DMS79 treated with DMSO at 0.1 percent for 48 hours (cell line): ENCODE measurements around the gene CRACR2B.

Experiments
- DNase-seq: peaks from one replicate; lab custom pipeline; 2025; lab: John Stamatoyannopoulos, UW

Gene CRACR2B

DNA sequence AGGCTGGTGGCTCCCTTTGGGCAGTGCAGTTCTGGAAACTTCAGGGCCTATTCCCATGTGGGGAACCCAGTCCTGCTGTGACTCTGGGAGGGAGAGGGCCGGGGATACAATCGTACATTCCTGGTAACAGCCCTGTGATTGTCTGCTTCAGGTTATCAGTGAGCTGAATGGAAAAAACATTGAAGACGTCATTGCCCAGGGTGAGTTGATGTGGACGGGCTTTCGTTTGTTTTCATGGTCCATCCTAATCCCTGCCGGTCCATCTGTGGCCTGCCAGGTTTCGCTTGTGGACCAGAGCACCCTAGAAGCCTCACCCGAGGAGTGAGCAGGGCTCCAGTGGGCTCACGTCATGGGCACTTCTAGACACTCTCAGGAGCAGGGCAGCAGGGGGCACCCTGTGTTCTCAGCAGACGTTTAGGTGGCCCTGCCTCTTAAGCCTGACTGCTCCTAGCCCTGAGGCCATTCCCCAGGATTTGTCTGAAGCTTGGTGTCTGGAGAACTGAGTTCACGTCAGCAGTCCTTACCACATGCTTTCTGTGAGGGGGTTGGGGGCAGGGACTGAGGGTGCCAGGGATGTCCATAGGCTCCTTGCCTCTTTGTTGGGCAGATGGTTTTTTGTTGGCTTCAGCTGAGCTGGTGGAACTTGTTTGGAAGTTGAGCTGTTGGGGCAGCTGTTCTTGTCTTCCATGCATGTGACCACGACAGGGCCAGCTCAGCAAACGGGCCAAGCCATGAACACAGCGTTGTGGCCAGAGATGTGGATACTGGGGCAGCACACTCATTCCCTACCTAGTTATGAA lies 16.1 kb upstream of the CRACR2B start:
- no peak for DNase-seq

DNA sequence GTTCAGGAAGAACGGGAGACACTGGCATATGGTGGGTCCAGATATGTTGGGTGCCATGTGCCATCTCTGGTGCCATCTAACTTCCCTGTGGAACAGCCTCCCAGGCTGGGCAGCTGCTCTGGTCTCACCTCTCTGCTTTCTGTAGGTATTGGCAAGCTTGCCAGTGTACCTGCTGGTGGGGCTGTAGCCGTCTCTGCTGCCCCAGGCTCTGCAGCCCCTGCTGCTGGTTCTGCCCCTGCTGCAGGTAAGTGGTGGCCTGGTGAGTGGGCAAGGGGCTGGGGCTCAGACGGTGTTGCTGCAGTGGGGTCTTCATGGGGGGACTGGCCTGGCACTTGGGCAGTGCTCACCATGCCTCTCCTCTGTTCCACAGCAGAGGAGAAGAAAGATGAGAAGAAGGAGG lies 15.3 kb upstream of the CRACR2B start:
- no peak for DNase-seq

DNA sequence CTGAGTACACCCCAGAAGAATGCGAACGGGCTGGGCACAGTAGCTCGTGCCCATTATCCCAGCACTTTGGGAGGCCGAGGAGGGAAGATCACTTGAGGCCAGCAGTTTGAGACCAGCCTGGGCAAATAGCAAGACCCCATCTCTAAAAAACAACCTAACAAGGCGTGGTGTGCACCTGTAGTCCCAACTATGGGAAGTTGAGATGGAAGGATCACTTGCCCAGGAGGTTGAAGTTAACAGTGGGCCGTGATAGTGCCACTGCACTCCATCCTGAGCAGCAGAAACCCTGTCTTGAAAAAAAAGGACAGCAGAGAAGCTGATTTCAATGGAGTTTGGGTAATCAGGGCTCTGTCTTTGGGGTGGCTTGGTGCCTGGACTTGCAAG lies 14.7 kb upstream of the CRACR2B start:
- no peak for DNase-seq

DNA sequence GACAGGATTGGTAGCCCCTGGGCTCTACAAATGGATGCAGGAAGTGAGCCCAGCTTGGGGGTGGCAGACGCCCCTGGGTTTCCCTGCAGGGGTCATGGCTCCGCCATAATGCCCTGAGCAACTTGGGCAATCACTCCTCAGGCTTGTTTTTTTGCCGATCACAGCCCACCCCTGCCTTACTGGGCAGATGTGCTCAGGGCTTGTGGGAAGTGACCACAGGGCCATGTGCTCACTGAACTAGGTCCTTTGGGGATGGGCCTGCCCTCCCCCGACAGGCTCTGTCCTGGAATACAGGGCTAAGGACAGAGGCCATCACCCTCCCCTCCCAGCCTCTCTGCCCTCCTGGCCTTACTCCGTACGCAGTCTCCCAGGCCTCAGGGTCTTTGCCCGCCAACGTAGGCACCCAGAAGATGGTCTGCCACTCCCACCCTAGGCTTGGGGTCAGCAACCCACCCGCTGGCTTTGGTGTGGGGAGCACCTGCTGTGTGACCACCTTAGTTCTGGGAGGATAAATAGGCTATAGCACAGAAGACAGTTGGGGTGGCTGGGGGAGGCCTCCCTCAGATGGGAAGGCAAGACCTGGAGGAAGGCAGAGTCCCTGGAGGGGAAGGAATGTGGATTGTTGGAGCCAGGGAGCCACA lies 14.1 kb upstream of the CRACR2B start:
- DNase-seq = no peak

DNA sequence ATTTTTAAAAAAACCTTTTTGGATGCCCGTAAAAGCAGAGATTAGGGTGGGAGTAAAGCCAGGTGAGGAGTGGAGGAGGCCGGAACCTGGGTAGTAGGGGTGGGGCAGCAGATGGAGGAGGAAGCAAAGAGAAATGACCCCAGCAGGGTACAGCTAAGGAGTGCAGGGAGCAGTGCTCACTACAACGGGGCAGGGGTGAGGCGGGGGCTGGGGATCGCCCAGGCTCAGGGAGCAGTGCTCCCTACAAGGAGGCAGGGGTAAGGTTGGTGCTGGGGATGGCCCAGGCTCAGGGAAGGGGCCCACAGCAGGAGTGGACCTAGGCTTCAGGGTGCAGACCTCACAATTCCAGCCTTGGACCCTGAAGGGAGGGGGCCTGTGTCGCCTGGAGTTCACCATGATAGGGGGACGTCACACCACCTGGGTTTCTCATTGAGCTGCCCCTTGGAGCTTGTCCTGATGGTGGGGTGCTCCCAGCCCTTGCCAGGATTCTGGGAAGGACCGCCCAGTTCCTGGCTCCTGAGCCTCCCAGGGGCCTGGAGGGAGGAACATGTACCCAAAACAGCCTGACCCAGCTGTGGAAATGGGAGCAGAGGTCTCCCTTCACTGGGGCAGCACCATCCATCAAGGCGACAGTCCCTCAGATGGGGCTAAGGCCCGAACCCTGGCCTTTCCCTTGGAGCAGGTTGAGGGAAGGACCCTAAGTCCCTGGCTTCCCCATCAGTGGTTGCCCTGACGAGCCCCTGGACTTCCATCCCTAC lies 11.9 kb upstream of the CRACR2B start:
- no peak for DNase-seq

DNA sequence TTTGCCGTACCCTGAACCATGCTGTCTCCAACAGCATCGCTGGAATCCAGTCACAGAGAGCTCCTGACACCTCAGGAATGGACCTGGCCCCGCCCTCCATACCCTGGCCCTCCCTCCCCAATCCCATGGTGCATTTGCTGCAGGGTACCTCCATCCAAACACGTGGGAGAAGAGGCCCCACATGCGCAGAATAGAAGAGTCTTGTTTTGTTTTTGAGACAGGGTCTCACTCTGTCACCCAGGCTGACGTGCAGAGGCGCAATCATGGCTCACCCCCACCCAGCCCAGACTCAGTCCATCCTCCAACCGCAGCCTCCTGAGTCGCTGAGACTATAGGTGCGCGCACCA lies 11.3 kb upstream of the CRACR2B start:
- DNase-seq = no peak

DNA sequence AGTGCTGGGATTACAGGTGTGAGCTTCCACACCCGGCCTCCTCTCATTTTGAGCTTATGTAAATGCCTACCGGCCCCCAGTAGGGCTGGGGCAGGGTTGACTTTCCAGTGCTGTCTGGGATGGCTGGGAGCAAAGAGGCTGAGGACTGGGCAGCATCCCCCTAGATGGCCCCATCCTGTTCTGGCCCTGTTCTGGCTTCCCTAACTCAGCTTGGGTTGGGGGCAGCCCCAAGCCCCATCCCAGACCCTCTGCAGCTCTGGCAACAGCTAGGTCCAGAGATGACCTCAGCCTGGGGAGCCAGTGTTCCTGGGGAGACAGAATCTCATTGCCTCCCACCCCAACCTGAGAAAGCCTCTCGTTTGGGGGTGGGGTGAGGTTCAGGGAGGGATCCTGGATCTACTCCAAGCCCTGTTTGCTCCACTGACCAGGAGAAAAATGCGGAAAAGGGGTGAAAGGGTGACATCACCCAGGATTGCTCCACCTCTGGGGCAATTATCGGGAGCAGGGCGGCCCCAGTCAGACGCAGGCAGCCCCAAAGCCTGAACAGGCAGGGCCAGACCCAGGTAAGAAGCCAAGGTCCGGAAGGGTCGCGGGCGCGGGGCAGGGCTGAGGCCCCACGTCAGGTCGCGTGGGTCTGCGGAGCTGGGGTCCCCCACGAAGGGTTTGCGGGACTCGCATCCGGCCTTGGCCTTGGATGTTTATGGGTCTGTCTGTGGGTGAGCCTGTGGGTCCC lies 9.2 kb upstream of the CRACR2B start, which contains the start of gene PNPLA2:
TSS of gene PNPLA2 (plus strand) at position 519 of the 733 bp plus-strand sequence. CDS start 805 bp downstream, outside the sequence.
- DNase-seq = no peak

DNA sequence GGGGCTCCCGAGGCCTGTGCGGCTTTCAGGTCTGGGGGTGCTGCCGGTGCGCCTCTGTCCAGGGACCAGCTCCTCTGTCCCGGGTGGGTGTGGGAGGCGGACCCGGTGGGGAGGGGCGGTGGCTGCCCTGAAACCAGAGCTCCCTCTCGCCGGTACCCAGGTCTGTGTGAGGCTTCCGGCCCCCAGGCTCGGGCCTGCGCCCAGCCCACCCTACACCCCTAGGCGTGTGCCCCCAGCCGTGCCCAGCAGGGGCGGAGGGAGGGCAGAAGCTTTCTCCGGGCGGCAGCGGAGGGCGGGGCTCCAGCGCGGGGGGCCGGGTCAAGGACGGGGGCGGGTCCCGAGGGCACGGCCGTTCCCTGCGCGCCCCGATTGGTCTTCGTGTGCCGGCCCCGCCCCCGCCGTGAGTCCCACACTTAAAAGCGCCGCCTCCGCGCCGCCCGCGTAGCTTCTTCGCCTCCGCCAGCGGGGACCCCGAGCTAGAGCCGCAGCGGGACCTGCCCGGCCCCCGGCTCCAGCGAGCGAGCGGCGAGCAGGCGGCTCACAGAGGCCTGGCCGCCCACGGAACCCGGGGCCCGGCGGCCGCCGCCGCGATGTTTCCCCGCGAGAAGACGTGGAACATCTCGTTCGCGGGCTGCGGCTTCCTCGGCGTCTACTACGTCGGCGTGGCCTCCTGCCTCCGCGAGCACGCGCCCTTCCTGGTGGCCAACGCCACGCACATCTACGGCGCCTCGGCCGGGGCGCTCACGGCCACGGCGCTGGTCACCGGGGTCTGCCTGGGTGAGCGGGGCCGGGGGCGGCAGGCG lies 8.4 kb upstream of the CRACR2B start:
- DNase-seq = peak; percentile 39

DNA sequence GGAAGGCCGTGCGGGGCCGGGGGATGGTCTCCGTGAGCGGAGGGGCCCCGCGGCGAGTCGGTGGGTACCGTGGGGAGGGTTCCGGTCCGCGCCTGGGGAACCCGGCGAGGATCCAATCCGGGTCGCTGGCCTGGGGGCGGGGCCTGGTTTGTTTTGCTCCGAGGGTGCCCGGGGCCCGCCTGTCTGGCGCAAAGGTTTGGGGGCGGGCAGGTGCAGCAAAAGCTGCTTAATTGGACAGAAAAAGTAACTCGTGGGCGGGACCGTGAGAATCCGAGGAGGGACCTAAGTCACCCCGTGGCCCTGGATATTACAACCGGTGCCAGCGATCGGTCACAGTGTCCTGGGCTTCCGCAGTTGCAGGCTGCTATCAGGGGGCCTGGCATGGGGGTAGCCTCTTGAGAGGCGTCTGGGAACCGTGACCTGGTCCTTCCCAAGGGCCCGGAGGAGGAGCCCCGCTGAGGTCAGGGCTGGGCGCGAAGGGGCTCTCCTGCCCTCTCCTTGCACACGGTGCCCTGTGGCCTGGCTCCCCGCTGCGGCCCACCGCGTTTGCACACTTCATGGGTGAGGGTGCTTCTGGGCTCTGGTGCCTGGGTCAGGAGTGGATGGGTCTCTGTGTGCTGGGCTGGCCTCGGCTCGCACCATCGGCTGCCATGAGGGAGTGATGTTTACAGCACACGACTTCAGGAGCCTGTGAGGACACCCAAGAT lies 7.6 kb upstream of the CRACR2B start:
- peak; percentile 51 for DNase-seq

DNA sequence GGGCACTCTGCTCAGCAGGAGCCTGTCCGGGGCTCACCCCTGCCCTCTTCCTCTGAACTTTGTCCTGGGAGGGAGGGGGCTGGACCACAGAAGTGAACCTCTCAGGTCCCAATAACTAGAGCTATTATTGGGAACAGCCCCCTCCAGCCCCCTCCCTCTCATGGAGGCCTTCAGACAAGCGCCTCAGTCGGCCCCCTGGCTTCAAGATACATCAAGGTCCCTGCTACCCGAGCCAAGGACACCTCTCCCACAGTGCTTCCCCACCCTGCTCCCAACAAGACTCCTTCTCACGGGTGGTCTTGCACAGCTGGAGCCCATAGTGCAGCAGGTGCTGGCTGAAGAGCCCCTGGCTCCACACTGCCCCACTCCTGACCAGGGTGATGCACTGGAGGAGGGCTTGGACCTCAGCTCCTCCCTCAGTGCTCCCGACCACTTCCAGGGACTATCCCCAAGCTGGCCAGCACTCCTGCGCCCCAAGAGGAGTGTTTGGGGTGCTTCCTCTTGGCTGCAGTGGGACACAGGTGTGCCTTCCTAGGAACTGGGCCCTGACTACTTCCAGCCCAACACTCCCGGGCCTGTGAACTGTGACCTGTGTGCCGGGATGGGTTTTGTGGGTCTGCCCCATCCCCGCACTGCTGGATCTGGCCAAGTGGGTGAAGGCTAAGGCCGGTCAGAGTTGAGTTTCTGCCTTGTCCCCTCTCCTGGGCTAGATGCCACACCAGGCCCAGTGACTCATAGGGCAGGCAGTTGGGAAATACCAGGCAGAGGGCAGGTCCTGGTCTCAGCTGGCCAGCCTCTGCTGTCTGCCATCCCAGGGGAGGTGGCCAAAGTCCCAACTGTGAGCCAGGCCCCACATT lies 6.8 kb upstream of the CRACR2B start:
- DNase-seq = no peak

DNA sequence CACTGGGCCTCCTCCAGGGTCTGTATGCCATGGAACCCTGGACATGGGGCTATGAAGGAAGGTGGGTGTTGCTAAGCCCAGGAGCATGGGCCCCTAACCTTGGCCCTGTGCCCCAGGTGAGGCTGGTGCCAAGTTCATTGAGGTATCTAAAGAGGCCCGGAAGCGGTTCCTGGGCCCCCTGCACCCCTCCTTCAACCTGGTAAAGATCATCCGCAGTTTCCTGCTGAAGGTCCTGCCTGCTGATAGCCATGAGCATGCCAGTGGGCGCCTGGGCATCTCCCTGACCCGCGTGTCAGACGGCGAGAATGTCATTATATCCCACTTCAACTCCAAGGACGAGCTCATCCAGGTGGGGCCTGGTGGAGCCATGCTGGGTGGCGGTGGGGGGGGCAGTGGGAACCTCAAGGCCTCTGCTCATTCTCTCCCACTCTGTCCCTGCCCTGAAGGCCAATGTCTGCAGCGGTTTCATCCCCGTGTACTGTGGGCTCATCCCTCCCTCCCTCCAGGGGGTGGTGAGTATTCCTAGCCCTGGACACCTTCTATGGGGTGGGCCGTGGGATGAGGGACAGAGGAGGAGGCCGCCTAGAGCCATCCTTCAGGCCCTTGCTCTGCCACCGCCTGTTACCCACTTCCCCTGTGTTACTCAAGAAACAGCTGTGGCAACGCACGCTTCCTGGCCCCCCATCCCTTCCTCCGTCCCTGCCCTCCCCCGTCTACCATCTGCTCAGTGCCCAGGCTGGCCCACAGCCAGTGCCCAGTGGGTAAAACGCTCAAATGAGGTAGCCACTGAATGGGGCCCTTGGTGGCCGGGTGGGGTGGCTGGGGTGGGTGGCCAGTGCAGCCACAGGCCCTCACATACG lies 6.0 kb upstream of the CRACR2B start:
- DNase-seq = no peak

DNA sequence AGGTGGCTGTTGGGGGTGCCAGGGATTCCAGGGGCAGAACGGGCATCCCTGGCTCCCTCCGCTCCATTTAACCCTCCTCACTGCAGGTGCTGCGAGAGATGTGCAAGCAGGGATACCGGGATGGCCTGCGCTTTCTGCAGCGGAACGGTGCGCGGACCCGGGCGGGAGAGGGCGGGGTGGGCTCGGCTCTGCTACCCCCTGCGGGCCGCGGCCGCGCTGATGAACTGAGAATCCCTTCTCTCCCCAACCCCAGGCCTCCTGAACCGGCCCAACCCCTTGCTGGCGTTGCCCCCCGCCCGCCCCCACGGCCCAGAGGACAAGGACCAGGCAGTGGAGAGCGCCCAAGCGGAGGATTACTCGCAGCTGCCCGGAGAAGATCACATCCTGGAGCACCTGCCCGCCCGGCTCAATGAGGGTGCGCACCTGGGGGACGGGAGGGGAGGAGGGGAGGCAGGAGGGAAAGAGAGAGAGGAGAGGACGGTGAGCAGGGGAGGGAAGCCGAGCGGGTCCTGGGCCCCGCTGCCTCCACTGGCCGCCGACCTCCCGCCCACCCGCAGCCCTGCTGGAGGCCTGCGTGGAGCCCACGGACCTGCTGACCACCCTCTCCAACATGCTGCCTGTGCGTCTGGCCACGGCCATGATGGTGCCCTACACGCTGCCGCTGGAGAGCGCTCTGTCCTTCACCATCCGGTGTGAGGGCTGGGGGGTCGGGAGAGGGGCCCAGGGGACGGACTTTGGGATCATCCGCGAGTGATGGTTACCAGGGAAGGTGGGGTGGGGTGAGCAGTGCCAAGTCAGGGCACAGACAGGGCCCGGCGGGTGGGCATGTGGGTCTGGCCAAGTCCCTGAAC lies 4.1 kb upstream of the CRACR2B start:
- DNase-seq = peak; percentile 31

DNA sequence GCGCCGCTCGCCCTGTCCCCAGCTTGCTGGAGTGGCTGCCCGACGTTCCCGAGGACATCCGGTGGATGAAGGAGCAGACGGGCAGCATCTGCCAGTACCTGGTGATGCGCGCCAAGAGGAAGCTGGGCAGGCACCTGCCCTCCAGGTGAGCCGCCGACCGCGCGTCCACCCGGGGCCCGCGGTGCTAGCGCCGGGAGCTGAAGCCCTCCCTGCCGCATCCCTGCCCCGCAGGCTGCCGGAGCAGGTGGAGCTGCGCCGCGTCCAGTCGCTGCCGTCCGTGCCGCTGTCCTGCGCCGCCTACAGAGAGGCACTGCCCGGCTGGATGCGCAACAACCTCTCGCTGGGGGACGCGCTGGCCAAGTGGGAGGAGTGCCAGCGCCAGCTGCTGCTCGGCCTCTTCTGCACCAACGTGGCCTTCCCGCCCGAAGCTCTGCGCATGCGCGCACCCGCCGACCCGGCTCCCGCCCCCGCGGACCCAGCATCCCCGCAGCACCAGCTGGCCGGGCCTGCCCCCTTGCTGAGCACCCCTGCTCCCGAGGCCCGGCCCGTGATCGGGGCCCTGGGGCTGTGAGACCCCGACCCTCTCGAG lies 3.3 kb upstream of the CRACR2B start:
- peak; percentile 46 for DNase-seq

DNA sequence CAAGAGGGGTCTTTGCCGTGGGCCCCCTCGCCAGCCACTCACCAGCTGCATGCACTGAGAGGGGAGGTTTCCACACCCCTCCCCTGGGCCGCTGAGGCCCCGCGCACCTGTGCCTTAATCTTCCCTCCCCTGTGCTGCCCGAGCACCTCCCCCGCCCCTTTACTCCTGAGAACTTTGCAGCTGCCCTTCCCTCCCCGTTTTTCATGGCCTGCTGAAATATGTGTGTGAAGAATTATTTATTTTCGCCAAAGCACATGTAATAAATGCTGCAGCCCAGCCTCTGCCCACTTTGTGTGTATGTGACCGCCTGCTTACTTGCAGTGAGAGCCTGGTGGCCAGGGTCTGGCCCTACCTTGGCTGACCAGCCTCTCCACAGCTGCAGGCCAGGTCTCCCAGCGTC lies 2.8 kb upstream of the CRACR2B start:
- peak; percentile 33 for DNase-seq

DNA sequence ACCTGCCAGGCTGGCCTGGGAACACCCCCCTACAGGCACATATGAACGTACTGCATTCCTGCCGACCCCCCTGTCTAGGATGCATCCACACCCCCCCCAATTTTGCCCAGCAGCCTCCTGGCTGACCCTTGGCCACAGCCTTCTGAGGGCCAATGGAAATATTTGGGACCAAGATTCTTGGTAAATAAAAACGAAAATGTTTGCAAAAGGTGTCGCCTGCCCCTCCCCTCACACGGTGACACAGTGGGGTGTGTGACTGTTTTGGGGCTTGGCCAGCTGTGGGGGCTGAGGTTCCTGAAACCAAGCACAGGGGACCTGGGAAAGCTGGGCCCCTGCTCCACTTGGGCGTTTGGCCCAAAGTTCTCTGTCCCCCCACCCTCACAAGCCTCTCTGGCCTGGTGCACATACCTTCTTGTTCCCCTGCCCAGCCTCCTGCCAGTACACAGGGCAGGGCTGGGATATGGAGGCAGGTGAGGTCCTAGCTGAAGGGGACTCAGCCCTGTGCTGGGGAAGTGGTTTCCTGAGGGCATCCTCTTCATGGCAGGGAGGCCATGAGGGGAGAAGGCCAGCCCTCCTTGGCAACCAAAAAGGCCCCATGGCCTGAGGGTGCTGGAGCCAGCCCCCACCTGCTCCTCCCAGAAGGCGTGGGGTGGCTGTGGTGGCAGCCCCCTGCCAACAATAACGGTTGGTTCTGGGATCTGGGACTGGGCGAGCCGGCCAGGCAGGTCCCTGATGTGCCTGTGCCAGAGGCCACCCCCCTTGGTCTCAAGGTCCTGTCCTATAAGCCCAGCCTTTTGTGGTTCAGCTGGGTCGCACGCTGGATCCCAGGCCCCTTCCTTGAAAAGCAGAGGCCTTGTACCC lies 2.1 kb upstream of the CRACR2B start:
- DNase-seq = no peak

DNA sequence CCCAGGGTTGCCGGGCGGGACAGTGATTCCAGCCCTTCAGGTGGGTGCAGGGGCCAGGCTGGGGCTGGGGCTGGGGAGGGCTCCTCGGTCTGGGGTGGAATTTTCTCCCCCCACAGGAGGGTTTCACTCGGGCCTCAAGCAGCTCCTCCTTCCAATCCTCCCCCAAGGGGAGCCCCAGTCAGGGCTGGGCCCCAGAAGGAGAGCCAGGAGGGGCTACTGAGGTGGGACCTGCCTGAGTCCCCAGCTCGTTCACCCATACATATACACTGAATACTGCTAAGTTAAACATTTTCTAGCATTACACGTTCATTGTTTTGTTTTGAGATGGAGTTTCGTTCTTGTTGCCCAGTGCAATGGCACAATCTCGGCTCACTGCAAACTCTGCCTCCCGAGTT lies 1.5 kb upstream of the CRACR2B start:
- no peak for DNase-seq

DNA sequence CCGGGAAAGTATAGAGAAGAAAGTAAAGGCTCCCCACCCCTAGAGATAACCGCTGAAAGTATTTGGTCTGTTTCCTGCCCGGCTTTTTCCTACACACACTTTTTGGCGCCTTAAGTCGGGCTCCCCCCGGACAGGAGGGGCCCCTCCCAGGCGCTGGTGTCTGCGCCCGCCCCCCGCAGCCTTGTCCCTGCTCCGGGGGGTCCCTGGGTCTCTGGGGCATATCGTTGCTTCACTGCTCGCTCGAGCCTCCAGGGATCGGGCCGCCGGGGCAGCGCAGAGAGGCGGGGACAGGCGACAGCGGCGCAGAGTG lies 928 bp upstream of the CRACR2B start:
- DNase-seq = no peak
